ENCODE measurements around the gene GNAI3.

GNAI3 gene

GRCh38 chr1:109667452-109668122 lies 119.2 kb downstream of the GNAI3 start, which contains the start of gene GSTM2:
TSS of gene GSTM2 (plus strand) at chr1:109668057. CDS start at chr1:109668116, 59 bp downstream.
- DNase-seq: no peak
